ENCODE data around the gene ZFAND3.

Gene ZFAND3

DNA sequence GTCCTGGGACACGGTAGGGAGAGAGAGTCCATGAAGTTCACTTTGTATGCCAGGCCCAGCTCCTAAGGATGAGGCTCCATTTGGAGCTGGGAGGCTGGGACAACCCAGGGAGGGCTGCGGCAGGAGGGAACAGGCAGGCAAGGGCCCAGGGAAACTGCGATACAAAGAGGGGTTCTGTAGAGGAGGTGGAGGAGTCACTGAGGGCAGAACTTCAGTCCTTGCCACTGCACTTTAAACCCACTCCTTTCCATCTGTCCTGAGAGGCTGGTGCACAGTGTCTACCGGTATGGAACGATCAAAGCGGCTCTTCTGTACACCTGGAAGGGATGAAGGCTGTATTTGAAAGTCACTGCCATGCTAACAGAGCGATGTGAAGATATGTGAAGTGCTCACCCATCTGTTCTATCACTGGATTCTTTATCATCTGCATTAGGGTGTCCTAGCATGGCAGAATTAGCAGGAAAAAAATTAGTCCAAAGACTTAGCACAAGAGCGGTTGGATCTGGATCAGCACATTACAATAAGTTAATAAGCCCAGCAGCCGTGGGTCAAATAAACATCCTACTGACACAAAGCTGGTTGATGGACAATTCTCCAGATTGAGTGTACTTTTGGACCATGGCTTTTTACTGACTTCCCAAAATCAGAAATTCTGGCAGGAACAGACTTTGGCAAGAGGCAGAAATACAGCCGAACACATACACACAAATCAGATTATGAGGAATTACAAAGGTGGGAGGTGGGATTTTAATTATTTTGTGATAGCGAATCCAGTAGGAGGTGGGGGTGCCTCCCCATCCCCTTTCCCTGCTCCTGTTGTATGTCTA is 20.9 kb upstream of the ZFAND3 start:
- DNase-seq: no peak

DNA sequence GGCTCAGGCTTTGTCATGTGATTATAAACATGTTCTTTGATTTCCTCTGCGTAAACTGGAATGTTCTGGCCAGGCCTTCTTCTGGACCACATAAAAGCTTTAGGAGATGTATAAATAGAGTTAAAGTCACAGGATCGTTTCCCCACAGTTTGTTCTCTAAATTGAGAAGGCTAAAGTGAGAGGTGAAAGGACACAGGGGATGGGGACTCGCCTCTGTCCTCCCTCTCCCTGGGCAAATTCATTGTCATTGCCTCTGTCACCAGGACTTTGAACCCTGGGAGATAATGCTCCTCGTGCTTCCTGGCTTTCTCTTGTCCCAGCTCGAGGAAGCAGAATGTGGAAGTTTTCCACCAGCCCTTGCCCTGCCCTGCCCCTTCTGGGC is 20.3 kb upstream of the ZFAND3 start:
- no peak for DNase-seq

DNA sequence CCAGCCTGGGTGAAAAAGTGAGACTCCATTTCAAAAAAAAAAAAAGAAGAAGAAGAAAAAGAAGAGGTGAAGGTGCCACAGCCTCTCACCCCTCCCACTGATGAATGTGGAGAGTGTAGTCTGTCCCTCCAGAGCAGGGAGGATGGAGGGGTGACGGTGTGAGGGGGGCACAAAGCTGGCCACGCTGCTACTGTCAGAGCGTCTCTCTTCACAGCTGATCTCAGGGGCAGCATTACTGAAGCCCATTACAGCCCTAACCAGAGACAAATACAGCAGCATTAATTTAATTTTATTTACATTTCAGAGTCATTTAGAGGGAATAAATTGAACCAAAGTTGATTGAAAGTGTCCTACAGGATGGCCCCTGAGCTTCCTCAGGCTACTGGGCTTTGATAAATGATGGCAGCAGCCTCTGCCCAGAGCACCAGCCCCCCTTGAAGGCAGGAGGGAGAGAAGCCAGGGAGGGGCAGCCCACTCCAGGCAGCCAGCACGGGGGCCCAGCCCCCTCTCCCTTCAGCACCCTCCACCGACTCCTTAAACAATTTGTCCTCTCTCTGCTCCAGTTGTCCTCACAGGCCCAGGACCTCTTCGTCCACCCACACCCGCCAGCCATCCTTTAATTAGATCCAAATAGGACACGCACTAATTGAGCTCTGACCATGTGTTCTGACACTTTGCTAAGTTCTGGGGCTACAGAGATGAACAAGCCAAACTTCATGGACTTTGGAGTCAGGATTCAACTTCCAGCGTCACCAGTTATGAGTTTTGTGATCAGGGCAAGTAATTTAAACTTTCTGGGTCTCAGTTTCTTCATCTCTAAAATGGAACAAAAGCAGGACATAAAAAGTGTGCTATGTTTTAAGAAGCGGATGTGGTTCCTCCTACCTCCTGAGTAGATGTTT is 18.6 kb upstream of the ZFAND3 start:
- no peak for DNase-seq

DNA sequence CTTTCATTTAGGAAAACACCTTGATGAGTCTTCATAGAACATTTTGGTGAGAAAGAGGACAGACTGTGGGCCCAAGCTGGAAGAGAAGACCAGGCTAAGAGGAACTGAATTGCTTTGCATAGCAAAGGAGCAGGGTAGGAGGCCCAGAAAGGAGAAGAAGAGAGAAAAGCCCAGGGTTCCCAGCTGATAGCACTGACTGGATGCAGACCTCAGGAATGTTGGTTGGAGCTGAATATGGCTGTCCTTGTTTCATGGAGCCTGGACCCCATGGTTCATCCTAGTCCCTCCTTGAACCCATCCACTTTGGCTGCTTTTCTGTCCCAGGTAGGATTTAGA is 18.0 kb upstream of the ZFAND3 start:
- DNase-seq: no peak

DNA sequence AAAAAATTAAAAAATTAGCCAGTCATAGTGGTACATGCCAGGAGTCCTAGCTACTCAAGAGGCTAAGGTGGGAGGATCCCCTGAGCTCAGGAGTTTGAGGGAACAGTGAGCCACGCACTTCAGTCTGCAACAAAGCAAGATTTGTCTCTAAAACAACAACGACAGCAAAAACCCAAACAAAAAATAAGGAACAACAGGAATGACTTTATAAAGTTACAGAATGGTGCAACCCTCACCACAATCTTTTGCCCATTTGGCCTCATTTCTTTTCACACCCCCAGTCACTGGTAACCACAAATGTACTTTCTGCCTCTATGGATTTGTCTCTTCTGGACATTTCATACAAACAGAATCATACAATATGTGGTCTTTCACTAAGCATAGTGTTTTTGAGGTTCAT is 16.7 kb upstream of the ZFAND3 start:
- no peak for DNase-seq

DNA sequence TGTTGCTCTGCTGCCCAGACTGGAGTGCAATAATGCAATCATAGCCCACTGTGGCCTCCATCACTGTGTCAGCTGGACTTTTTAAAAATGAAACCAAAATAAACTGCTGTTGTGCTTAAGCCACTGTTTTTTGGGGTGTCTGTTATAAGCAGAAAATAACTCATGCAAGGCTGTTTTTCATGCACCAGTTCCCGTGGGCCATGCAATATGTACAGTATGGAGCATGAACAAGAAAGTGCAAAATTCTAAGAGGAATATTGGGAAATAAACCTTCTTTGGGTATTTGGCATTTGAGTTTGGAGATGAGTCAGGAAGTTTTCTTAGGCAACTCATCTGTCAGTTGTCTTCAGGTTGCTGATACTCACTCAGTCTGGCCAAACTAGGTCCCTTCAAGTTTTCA is 14.9 kb upstream of the ZFAND3 start:
- DNase-seq: no peak

DNA sequence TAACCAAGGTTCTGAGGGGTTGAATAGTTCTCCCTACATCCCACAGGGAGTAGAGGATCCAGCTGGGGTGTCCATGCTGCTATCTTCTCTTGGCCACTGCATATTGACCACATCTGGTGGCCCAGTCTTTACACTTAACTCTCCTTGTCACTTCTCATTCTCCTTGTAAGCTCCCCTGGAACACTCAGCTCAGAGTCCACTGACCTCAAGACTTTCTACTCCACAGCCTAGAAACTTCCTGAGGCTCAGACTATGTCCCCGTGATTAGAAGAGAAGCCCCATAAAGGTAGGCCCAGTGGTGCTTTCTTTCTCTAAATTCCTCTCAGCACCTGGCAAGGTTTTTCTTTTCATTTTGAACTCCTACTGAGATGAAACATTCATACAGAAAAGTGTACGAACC is 13.3 kb upstream of the ZFAND3 start:
- DNase-seq: no peak

DNA sequence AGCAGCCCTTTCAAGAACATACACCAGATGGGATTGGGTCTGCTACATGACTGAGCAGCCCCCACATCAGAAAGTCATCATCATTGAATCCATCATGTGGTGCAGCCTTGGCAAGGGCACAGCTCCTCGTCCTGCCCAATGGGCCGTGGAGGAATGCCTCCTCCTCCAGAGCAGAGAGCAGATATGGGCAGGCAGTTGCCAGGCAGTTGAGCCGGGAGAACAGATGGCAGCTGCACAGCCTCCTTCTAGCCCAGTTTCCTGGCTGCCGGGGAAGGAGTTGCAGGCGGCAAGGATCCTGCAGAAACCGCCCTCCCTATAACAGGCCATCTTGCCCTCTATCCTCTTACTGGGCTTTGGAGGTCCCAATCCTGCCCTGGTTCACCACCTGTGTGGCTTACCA is 11.9 kb upstream of the ZFAND3 start:
- no peak for DNase-seq

DNA sequence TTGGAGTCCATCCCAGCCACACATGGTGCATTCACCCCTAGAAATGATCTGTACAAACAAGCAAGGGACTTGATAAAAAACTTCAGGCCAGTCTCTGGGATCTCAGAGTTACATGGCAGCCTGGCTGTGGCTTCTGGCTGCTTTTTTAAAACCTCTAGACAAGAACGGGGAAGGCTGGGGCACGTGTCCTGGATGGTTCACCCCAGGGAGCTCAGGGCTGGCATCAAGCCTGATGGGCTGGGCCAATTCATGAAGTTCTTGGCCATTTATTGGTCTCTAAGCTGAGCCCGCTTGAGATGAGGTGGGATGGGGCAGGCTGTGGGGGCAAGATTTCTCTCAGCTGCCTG is 10.4 kb upstream of the ZFAND3 start:
- no peak for DNase-seq

DNA sequence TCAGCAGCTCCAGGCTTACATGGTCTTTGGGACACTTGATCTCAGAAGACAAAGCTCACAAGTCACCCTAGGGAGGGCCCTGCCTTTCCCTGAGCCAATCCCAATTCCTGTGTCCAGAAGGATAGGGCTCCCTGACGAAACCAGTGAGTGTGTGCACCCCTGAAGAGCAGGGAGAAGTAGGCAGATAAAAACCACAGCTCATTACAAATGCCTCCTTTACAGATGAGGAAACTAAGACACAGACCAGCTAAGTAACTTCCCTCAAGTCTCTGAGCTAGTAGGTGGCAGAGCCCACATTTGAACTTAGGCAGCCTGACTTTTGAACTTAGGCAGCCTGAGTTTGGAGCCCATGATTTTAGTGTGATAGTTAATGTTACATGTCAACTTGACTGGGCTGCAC is 6.7 kb upstream of the ZFAND3 start:
- DNase-seq: peak in 1 of 2 experiments; percentile 11

DNA sequence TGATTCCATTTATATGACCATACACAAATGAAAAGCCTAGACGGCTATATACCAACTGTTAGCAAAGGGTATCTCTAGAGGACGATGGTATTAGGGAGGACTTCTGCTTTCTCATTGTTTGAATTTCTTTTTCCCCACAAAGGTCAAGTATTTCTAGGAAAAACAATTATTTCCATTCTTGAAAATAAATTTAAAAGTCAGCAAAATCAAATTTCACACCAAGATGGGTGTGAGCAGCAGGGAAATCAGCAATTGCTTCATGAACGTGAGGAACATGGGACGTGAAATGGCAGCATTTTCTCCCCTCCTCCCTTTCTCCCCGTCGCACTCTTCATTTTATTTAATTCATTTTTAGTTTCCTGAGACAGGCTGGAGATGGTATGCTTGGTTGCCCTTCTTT is 5.2 kb upstream of the ZFAND3 start:
- DNase-seq: no peak

DNA sequence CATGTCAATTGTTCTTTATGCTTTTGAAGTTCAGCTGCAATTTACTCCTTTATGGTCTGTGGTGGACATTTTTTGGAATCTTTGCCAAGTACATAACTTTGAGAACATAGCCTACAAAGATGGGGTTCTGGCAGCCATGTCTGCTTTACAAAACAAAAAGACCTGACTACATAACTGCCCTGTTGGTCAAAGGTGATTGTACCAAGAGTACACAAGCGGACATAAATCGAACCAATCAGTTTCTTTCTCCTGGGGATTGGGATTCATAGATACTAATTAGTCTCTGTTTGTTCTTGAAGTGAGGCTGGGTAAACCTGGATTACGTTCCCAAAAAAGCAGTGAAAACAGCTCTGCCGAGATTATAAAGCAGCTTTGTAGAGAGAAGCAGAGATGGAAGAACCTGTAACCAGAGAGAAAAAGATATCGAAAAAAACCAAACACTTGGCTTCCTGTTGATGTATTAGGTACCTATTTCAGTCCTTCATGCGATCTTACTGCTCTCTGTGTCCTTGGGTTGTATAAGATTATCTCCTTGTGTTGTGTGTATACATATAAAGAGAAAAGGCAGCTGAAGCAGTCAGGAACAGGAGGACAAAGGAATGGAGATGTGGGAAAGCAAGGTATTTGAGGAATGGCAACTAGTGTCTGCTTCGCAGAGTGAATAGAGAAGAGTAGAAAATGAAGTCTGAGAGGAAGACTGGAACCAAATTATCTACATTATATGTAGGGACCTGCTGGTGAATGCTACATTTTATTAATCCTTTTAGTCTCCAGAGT is 2.7 kb upstream of the ZFAND3 start:
- DNase-seq: no peak

DNA sequence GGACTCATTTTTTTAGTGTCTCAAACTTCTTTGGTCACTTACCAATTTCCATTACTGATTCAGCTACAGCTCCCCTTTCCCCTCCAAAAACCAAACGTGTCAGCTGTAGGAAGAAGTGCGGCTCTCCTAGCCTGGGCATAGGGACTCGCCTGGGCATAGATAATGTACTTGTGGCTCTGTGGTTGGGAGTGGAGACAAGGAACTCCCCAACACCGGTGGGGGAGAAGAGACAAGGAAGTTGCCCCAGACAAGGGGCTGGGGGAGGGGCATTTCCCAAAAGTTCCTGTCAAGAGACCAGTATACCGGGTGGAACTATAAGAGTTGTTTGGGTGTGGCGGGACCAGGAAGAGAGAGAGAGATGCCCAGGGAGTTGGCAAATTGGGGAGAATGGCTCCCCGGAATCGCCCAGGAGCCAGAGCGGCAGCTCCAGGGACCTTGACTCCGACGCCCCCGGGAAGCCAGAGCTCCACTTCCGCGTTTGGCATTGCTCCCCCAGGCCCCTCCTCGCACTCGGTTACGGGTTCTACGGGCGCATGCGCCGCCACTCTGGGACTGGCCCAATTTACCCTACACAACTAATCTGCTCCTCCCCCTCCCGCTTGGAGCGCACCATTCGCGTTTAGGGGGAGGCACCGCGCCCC is 871 bp upstream of the ZFAND3 start:
- peak; percentile 95 to 97 for DNase-seq

DNA sequence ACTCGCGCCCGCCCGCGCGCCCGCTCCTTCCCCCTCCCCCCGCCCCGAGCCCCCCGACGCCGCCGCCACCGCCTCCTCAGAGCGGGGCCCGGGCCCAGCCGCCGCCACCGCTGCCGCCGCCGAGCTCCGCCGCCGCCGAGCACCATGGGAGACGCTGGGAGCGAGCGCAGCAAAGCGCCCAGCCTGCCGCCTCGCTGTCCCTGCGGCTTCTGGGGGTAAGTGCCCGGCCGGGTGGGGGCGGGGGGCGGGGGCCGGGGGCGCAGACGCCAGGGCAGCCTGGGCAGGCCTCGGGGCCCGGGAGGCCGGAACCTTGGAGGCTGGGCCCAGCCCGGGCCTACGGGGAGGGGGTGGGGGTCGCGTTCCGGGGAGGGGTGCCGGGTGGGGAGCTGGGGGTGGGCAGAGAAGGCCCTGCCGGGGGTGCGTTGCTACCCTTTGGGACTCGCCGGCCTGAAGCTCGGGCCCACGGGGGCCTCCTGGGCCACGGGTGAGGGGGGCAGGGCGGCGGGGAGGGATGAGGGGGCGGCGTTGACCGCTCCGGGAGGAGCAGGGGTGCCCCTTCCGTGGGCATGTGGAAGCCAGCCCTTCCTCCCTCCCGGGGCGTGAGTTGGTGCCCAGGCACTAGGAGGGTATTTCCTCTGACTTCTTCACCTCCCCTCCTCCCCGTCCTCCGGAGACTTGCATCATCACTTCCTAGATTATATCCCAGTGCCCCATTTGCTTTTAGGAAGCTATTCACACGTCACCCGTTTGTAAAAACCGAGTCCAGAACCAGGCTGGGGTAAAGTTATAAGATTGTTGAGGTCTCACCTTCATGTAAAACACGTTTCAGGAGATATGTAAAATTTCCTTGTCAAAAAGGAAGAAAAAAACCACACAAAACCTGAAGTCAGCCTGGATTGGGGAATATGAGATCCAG is 533 bp downstream of the ZFAND3 start:
- peak; percentile 59 to 74 for DNase-seq

DNA sequence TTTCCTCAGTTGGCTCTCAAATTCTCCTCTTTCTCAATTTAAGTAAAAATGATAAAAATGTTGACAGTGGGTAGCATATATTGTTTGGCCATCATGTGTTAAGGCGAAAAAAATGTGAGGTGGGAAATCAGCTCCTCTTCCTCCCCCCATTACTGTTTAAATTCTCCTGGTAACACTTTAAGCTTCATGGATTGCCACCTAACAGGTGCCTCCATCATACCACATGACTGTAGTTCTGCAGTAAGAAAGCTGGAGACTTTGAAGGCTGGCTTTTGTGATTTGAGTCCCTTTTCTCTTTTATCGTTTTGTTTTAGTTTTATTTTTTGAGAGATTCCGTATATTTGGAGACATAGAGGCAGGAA is 1.2 kb downstream of the ZFAND3 start:
- DNase-seq: no peak

DNA sequence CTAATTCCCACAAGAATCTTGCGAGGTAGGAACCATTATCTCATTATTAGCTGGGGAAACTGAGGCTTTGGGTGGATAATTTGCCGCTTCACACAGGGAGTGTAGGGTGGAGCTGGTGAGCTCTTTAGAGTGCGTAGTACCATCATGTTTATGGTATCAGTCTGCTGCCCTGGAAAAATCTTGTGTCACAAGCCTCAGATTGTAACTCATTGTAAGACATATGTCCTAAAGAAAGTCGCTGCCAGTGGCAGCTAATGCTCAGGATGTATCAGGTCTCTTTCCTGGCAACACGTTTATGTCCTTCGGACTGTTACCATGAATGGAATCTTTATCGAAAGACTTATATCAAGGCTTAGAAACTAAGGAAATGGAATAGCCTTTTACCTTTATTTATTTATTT is 1.9 kb downstream of the ZFAND3 start:
- no peak for DNase-seq

DNA sequence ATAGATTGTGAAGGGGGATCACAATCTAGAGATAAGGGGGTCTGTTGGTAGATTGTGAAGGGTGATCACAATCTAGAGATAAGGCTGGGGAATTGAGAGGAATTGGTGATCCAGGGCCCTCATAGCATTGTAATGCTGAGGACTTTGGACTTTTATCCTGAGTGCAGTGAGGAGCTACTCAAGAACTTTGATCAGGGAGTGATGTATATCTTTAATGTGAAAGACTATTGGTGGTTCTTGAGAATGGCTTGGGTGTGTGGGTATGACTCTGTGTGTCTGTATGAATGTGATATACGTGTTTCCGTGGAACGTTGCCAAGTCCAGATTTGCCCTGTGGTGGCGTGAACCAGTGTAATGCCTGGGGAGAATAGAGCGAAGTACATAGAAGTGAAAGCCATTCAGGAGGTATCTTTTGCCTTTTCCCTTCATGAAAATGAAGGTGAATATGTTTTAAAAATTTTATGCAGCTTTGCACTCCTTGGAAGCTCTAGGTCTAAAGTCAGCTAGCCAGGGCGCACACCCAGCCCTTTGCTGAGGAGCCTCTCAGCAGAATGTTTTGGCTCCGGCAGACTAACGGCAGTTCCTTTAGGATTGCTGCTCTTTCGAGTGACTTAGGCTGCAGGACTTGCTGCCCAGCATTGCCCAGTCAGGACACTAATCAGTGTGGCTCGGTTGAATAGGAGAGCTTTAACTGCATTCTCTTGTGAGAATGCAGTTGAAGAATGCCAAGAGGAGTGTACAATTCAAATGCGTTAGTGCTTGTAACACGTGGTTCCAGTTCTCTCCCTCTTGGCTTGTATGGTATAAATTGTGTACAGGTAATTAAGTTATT is 3.5 kb downstream of the ZFAND3 start:
- no peak for DNase-seq

DNA sequence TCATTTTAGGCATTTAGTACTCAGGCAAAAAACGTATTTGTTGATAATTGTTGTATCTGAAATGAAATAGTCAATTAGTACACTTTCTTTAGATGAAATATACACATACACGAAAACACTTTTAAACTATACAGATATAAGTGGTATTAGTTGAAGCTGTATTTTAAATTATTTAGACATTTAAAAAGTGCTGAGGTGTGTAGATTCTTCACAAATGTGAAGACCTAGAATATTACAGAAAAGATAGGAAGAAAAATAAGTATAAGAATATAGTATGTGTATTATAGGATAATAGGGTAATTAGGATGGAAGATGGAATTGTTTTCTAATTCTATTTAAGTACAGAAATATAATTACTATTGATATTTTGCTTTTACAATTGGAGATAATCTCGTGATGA is 4.6 kb downstream of the ZFAND3 start:
- DNase-seq: no peak

DNA sequence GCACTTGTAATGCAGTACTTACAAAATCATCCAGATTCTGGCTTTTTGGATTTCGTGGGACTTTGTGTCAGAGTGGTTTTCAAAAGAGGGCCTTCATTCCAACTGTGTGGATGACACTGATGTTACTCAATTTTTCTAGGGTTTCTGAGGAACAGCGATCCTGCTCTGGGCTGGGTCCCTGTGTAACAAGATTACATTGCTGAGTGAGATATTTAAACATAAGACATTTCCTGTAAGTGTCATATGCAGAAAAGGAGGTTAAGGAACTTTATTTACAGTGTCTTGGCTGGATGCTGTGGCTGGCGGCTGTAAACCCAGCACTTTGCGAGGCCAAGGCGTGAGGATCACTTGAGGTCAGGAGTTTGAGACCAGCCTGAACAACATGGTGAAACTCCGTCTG is 6.7 kb downstream of the ZFAND3 start:
- DNase-seq: no peak

DNA sequence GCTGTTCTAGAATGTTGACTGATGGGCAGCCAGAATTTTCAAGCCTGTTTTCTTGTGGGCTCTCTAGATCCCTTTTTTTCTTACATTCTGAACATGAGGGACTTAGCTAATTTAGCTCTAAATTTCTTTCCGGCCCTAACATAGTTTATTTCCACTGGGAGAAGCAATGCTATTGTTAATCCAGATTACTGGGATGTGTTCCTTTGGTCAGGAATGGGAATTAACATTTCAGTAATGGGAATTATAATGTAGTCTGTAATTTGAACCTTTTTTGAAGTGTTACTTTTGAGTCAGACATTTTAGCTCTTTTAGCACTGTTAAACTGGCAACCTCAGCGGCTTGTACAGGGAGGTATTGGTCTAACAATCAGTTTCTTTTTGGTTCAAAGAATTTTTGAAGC is 7.5 kb downstream of the ZFAND3 start:
- no peak for DNase-seq

DNA sequence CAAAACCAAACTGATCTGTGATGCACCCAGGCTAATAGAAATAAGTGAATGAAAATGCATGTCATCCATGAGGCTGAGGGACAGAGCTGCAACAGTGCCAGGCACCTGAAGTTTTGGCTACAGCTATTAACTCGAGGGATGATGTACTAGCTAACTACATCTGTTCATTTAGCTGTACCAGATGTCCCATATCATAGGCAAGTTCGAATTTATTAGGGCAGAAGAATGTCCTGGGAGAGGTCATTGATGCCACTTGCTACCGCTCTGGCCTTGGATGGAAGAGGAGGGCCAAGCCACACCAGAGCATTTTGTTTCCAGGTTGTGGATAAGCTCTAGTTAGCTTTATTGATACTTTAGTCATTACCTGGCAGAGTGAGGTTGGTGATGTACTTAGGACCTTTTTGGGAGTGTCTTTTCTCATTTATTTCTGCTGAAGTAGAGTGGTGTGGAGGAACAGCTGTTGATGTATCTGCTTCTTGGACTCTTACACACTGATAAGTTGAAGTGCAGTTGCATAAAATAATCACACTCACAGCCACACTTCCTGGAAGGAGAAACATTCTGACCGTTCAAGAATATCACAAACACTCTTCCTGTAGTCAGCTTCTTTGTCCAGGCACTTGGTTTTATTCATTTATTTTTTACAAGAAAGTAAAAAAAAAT is 8.2 kb downstream of the ZFAND3 start:
- DNase-seq: no peak
